Measurements from ENCODE around the gene TCF19. TPM values are rescaled to one million over a fixed set of nuclear protein-coding genes. Genes with fewer than 3 reads are reported as not detected.

TCF19 gene
- total RNA-seq, 1 experiment from 2014 or later: 26.0 TPM

GRCh38 chr6:31210741-31211532 is 52.5 kb downstream of the TCF19 start:
- BruUV-seq (replicated peaks): no TSS peak
- peaks cover 9% of the 10 kb centered on the region; the same call in 1 of the 2 replicates for H3K9me3 ChIP-seq (ENCODE audit: insufficient read depth, low read depth)
- H3K4me3 ChIP-seq: no peak overlapping the region
- no peak for DNase-seq
- no peaks in the 10 kb centered on the region for H3K36me3 ChIP-seq (ENCODE audit: low read depth)
- intact Hi-C loops (cut with micrococcal nuclease; ENCODE audit: unreplicated experiment): no loop called here
- no peak overlapping the region for H3K27ac ChIP-seq
- H3K9me2 ChIP-seq (ENCODE audit: insufficient read depth): no peaks in the 10 kb centered on the region
- ChIA-PET POLR2A (ENCODE audit: unreplicated experiment) (no interaction called here), CTCF (interaction anchor here (0.7 kb wide), 1 partner anchor 23 kb away, joined by 3 read pairs; no protein-coding TSS in a partner anchor)
- no peaks in the 10 kb centered on the region for H4K20me1 ChIP-seq (ENCODE audit: insufficient read depth)
- H3K27me3 ChIP-seq (ENCODE audit: insufficient read depth, low read depth): no peaks in the 10 kb centered on the region
- no peak overlapping the region for H2AFZ ChIP-seq
- no peak for TF ChIP-seq CTCF (conservative IDR thresholded peaks at IDR 0.05)
- no peak for TF ChIP-seq EZH2 (IDR thresholded peaks at IDR 0.05; ENCODE audit: low read depth)
- no peaks in the 10 kb centered on the region for H3K79me2 ChIP-seq (ENCODE audit: low read depth)
- no peak overlapping the region for H3K4me2 ChIP-seq
- no peaks in the 10 kb centered on the region for H3K4me1 ChIP-seq (replicated peaks; ENCODE audit: insufficient read depth)
- no peaks in the 10 kb centered on the region for H3F3A ChIP-seq (ENCODE audit: insufficient read depth, low read depth)

Other genes starting within 250 kb of the TCF19 start
- 59.4 and 60.3 TPM in 2 replicates for gene VARS2, start 244.4 kb upstream of the TCF19 start, total RNA-seq (2021)
- gene SFTA2, start 226.4 kb upstream of the TCF19 start, total RNA-seq (2021): 0.72 and 0.75 TPM in 2 replicates
- not detected in 2 replicates for gene MUCL3, start 217.6 kb upstream of the TCF19 start, total RNA-seq (2021)
- gene MUC21, start 174.9 kb upstream of the TCF19 start, total RNA-seq (2021): 0.13 TPM in 1 of 2 replicates, not detected in the other
- gene MUC22, start 148.1 kb upstream of the TCF19 start, total RNA-seq (2021): not detected in 2 replicates
- gene C6orf15, start 46.0 kb upstream of the TCF19 start, total RNA-seq (2021): 21.1 and 21.6 TPM in 2 replicates
- gene PSORS1C1, start 43.8 kb upstream of the TCF19 start, total RNA-seq (2021): 29.2 and 34.2 TPM in 2 replicates
- gene CDSN, start 38.1 kb upstream of the TCF19 start, total RNA-seq (2021): 1.0 and 1.9 TPM in 2 replicates
- gene PSORS1C2, start 19.5 kb upstream of the TCF19 start, total RNA-seq (2021): not detected in 2 replicates
- gene CCHCR1, start 787 bp upstream of the TCF19 start, total RNA-seq (2021): 60.6 and 69.0 TPM in 2 replicates
- 1.1 and 1.4 TPM in 2 replicates for gene POU5F1, start 12.1 kb downstream of the TCF19 start, total RNA-seq (2021)
- 305 and 374 TPM in 2 replicates for gene HLA-C, start 113.5 kb downstream of the TCF19 start, total RNA-seq (2021)
- gene HLA-B, start 198.6 kb downstream of the TCF19 start, total RNA-seq (2021): 137 and 204 TPM in 2 replicates
- 11.8 and 13.5 TPM in 2 replicates for gene MICA, start 245.0 kb downstream of the TCF19 start, total RNA-seq (2021)

Data from PC-9 (cell line).